CD1c-positive myeloid dendritic cell (primary cell): ENCODE measurements around the gene PSD.
A peak's percentile ranks its signal among the peaks of the same experiment; 100 is the strongest.

Source experiments
- DNase-seq: peaks from one replicate; pipeline ENCODE4 v3.0.0-alpha.2; 2016; ENCODE audit errors: extremely low spot score

The PSD gene

DNA sequence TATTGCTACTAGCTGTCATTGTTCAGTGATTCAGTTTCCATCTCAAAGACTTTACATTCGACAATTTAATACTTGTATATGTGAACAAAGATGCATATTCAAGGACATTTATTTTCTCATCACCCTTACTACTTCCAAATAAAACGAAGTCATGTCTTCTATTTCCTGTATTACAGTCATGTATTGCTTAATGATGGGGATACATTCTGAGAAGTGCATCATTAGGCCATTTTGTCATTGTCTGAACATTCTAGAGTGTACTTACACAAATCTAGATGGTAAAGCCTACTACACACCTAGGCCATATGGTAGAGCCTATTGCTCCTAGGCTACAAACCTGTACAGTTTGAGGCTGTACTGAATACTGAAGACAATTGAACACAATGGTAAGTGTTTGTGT lies 26.3 kb upstream of the PSD start:
- DNase-seq, result peak; percentile 17

GRCh38 chr10:102438374-102438773 lies 19.8 kb upstream of the PSD start:
- no peak for DNase-seq

DNA sequence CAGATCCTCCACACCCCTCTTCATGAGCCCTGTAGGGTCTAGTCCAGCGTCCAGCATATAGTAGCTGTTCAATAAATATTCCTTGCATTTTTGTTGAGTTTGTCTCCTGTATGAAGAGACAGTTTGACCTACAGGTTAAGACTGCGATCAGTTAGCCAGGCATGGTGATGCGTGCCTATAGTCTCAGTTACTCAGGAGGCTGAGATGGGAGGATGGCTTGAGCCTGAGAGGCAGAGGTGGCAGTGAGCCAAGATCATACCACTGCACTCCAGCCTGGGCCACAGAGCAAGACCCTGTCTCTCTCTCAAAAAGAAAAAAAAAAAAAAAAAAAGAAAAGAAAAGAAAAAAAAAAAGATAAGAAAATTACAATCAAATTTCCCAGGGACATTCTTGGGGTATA lies 18.9 kb upstream of the PSD start:
- no peak for DNase-seq

- no peak for DNase-seq
Observed at GRCh38 chr10:102436312-102436711, 17.7 kb upstream of the PSD start.

GRCh38 chr10:102435529-102436233 lies 17.1 kb upstream of the PSD start:
- DNase-seq, result peak; percentile 89

DNA sequence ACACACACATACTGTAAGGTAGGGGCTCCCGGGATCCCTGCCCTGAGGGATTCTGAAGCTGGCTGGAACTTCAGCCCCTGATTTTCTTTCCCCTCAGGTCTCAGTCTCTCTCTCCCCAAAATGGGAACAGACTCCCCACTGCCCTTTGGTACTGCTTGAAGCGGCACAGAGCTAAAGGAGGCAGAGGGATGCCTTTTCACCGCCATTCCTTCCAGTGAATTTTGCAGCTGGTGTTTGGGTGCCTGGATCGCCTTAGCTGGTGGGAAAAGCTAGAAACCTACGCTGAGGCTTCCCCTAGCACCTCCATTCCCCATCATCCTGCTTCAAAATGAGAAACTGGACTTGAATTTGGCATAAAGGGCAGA lies 16.5 kb upstream of the PSD start:
- DNase-seq, result no peak

- DNase-seq, result peak; percentile 62
Observed at GRCh38 chr10:102434394-102435132, 16.0 kb upstream of the PSD start.

- peak; percentile 66 for DNase-seq
Observed at GRCh38 chr10:102433619-102434046, 15.0 kb upstream of the PSD start.

DNA sequence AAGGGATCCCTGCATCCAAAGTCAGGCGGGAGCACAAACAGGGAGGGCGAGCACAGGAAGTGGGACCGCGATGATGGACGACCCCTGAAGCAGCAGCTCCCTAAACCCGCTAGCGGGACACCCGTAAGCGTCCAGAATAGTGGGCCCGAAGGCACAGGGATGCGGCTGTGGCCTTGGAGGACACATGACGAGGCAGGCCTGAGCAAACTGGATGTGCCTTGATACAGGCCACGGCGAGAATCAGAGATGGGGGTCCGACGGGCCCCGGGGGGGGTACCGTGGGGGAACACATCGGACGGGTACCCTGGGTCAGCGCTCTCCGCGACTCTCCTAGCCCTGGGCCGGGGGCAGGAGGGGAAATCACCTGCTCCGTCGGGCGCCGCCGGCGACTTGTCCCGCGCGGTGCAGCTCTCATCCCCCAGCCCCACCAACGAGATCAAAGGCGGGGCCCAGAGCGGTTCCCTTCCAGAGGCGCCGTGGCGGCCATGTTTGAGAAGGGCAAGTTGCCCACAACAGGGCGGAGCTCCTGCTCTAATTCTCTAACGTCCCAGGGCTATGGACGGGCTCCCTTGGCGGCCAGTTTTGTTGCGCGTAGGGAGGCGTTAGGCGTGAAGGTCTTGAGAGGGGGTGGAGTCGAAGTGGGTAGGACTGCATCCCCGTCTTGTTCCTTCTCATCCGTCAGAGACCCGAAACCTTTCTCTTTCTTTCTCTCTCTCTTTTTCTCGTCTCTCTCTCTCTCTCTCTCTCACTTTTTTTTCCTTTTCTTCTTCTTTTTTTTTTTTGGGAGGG lies 13.8 kb upstream of the PSD start, which contains the start of gene CUEDC2:
Gene CUEDC2 (minus strand): TSS at position 413 of the 789 bp plus-strand sequence. CDS start 7,386 bp downstream, outside the sequence.
- DNase-seq, result peak; percentile 98

GRCh38 chr10:102431452-102432124 lies 13.0 kb upstream of the PSD start:
- no peak for DNase-seq

- no peak for DNase-seq
Observed at GRCh38 chr10:102429468-102429867, 10.9 kb upstream of the PSD start.

DNA sequence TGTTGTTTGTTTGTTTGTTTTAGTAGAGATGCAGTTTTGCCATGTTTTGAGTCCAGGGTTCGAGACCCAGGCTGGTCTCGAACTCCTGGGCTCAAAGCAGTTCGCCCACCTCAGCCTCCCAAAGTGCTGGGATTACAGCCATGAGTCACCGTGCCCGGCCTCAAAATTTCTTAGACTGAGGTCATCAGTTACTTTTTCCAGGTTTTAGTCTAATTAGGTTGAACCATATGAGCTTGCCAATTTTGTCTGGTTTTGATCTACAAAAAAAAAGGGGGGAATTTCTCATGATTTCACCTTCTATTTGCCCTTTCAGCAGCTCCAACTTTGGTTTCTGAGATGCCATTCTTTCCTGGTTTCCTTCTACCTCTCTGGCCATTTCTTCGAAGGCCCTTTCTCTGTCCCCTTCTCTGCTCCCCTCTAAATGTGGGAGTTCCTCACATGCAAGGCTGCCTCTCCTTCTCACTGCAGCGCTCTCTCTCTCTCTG lies 8.3 kb upstream of the PSD start:
- DNase-seq, result no peak

DNA sequence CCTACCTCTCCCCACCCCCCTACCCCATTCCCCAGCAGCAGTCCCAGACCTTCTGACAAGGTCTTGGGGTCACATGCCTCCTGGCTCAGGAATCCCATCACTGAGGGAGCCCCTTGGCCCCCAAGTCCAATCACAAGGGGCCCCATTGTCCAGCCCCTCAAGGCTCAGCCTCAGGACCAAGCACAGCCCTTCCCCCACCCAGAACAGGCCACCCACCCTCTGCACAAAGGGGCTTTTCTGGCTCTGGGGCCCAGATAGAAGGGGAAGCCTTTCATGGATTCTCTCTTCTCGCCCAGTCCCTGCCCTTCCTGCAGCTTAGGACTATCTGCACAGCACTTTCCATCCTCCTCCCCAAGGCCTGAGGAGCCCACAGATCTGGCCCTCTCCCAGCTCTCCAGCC lies 6.9 kb upstream of the PSD start:
- DNase-seq, result no peak

- no peak for DNase-seq
Observed at GRCh38 chr10:102424916-102425315, 6.3 kb upstream of the PSD start.

GRCh38 chr10:102424145-102424544 lies 5.6 kb upstream of the PSD start:
- no peak for DNase-seq

GRCh38 chr10:102423372-102423968 lies 4.9 kb upstream of the PSD start:
- DNase-seq, result no peak

DNA sequence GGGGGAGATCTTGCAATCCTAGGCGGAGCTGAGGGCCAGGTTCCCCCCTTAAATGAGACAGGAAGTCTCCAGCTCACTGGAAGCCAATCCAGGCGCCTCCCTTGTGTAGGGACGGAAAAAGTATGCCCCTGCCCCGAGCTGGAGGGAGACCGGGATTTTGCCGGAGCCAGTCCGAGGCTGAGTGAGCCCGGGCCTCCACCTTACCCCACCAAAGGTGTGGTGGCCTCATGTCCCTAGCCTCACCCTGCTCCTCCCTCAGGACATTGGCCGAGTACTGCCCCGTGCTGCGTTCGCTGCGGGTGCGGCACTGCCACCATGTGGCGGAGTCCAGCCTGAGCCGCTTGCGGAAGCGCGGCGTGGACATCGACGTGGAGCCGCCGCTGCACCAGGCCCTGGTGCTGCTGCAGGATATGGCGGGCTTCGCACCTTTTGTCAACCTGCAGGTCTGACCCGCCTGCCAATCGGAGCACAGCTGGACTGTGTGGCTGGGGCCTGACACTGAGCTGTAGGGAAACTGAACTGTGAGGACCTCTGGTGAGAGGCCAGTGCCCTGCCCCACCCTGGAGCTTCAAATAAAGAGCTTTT lies 4.1 kb upstream of the PSD start:
- peak; percentile 85 for DNase-seq

GRCh38 chr10:102421757-102422512 lies 3.4 kb upstream of the PSD start:
- peak; percentile 43 for DNase-seq

- no peak for DNase-seq
Observed at GRCh38 chr10:102421507-102421756, 2.8 kb upstream of the PSD start.

- DNase-seq, result peak; percentile 99
Observed at GRCh38 chr10:102420714-102421506, 2.3 kb upstream of the PSD start, which contains the start of gene FBXL15. TSS of gene FBXL15 (plus strand) at chr10:102420836. CDS start at chr10:102421130, 294 bp downstream.
